A673 (cell line): ENCODE results near the gene PTK6. TPM values are rescaled to one million over a fixed set of nuclear protein-coding genes. Genes with fewer than 3 reads are reported as not detected.

Experiments used
- BruUV-seq: library from RNA; stranded (reverse); fragments of 400-500 nt; replicated peaks from 2 replicates; lab custom pipeline; 2021; lab: Mats Ljungman, UMichigan
- CTCF ChIA-PET: fragments of 300-600 bp; sonication (Branson Sonifier 250); formaldehyde crosslinking; loops from one replicate; lab custom pipeline; 2022; ENCODE audit warnings: antibody characterized with exemption; lab: Charles Lee
- POLR2A ChIA-PET: fragments of 300-600 bp; sonication (Branson Sonifier 250); formaldehyde crosslinking; loops from one replicate; lab custom pipeline; 2022; ENCODE audit warnings: antibody characterized with exemption; ENCODE audit not compliant: low non-redundant PET; lab: Charles Lee
- DNase-seq: peaks from one replicate; pipeline ENCODE4 v3.0.0-alpha.2; 2015; ENCODE audit warnings: low spot score
- H3K27ac ChIP-seq: fragments of 200-600 bp; sonication (generic); 2 replicates; pipeline ENCODE4 v1.5.1; 2016; ENCODE audit warnings: mixed run types, low read depth, mild to moderate bottlenecking, mixed read lengths, antibody characterized with exemption, low read length; ENCODE audit not compliant: poor library complexity, severe bottlenecking
- H3K27me3 ChIP-seq: fragments of 200-600 bp; sonication (generic); replicated peaks from 2 replicates; pipeline ENCODE4 v1.6.1; 2017; ENCODE audit warnings: mixed run types, low read depth, mild to moderate bottlenecking, mixed read lengths, antibody characterized with exemption, low read length; ENCODE audit not compliant: insufficient read depth, poor library complexity
- H3K36me3 ChIP-seq: fragments of 200-600 bp; sonication (generic); 2 replicates; pipeline ENCODE4 v1.6.1; 2016; ENCODE audit warnings: mixed run types, mild to moderate bottlenecking, mixed read lengths, antibody characterized with exemption, low read length; ENCODE audit not compliant: insufficient read depth, poor library complexity, severe bottlenecking
- H3K4me1 ChIP-seq: fragments of 200-600 bp; sonication (generic); 2 replicates; pipeline ENCODE4 v1.6.1; 2017; ENCODE audit warnings: mixed run types, mild to moderate bottlenecking, mixed read lengths, antibody characterized with exemption, low read length; ENCODE audit not compliant: insufficient read depth, poor library complexity, severe bottlenecking
- H3K4me3 ChIP-seq: fragments of 200-600 bp; sonication (generic); 2 replicates; pipeline ENCODE4 v1.5.1; 2016; ENCODE audit warnings: low read depth, mixed run types, mild to moderate bottlenecking, mixed read lengths, low read length; ENCODE audit not compliant: poor library complexity, severe bottlenecking
- H3K9me3 ChIP-seq: fragments of 200-600 bp; sonication (generic); 2 replicates; pipeline ENCODE4 v1.6.1; 2016; ENCODE audit warnings: mixed run types, low read depth, mild to moderate bottlenecking, mixed read lengths, antibody characterized with exemption, low read length; ENCODE audit not compliant: poor library complexity, severe bottlenecking
- CTCF ChIP-seq: fragments of 300-800, 200-600 bp; sonication (generic); conservative IDR thresholded peaks from 2 replicates; pipeline ENCODE4 v1.5.1; 2017; ENCODE audit warnings: low read depth, mild to moderate bottlenecking, antibody characterized with exemption, low read length, moderate library complexity, mixed read lengths
- EZH2 ChIP-seq: fragments of 200-600 bp; sonication (generic); IDR thresholded peaks from 2 replicates; pipeline ENCODE4 v1.6.1; 2017; ENCODE audit warnings: borderline replicate concordance, low read depth, mild to moderate bottlenecking, mixed read lengths, antibody characterized with exemption, low read length; ENCODE audit not compliant: poor library complexity, severe bottlenecking
- intact Hi-C: fragments of 100-400 bp; cut with micrococcal nuclease; formaldehyde crosslinking; loops from one replicate; pipeline ENCODE4 v1.10.0; 2022; ENCODE audit not compliant: unreplicated experiment
- total RNA-seq: library from RNA; stranded (reverse); gene quantifications from 2 replicates; pipeline ENCODE4 v1.2.3, GENCODE V29; 2021

The PTK6 gene
- total RNA-seq, 1 experiment from 2014 or later: not detected

GRCh38 chr20:63543733-63544132 lies 6.6 kb upstream of the PTK6 start:
- Histone ChIP-seq H3K27me3 (peaks cover 46% of the 10 kb centered on the region), H3K27ac (no peak overlapping the region), H3K9me3 (no peaks in the 10 kb centered on the region), H3K4me3 (no peak overlapping the region), H3K4me1 (no peaks in the 10 kb centered on the region), H3K36me3 (no peaks in the 10 kb centered on the region)
- DNase-seq: no peak
- CTCF ChIA-PET: no interaction called here
- intact Hi-C loops: no loop called here
- POLR2A ChIA-PET: no interaction called here
- no TSS peak for BruUV-seq
- TF ChIP-seq EZH2: no peak
- no peak for TF ChIP-seq CTCF

- Histone ChIP-seq H3K9me3 (no peaks in the 10 kb centered on the region), H3K4me1 (no peaks in the 10 kb centered on the region), H3K4me3 (no peak overlapping the region), H3K36me3 (no peaks in the 10 kb centered on the region), H3K27ac (no peak overlapping the region), H3K27me3 (peaks cover 40% of the 10 kb centered on the region)
- no TSS peak for BruUV-seq
- intact Hi-C loops: no loop called here
- no peak for DNase-seq
- ChIA-PET POLR2A (no interaction called here), CTCF (no interaction called here)
- TF ChIP-seq CTCF (no peak), EZH2 (no peak)
Measured at GRCh38 chr20:63543131-63543530, 6.0 kb upstream of the PTK6 start.

GRCh38 chr20:63542696-63543095 lies 5.5 kb upstream of the PTK6 start:
- BruUV-seq: no TSS peak
- Histone ChIP-seq H3K9me3 (no peaks in the 10 kb centered on the region), H3K4me1 (peaks cover 1% of the 10 kb centered on the region), H3K27me3 (peaks cover 36% of the 10 kb centered on the region), H3K27ac (no peak overlapping the region), H3K36me3 (no peaks in the 10 kb centered on the region), H3K4me3 (no peak overlapping the region)
- TF ChIP-seq CTCF (no peak), EZH2 (no peak)
- DNase-seq: no peak
- ChIA-PET CTCF (no interaction called here), POLR2A (interaction anchor here (0.5 kb wide), 1 partner anchor 116 kb away, joined by 3 read pairs; the partner anchor contains the start of gene RTEL1)
- intact Hi-C loops: no loop called here
